ENCODE data around the gene ZDHHC18.

ZDHHC18 gene

DNA sequence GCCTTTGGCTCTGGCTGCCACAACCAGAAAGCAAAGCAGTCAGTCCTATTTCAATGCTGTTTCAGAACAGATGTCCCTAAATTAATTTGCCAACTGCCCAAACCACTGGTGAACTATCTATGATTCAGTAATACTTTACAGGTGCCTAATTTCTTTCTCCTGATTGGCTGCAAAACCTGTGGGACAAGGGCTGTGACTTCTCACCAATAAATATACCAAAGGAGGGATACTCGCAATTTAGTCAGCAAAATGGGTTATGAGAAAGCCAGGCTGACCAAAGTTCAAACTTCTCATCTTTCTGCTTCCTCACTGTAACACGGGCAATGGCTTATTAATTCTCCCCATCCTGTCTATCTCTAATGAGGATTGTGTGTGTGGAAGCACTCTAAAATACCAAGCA is 50.8 kb downstream of the ZDHHC18 start:
- TF ChIP-seq CEBPB (IDR thresholded peaks at IDR 0.05) (no peak), TEAD4 (IDR thresholded peaks at IDR 0.05) (no peak), FOXM1 (IDR thresholded peaks at IDR 0.05; ENCODE audit: borderline replicate concordance, low read depth) (no peak), ZBTB7A (IDR thresholded peaks at IDR 0.05; ENCODE audit: low read depth) (no peak), YY1 (IDR thresholded peaks at IDR 0.05; ENCODE audit: low read depth) (no peak), EP300 (IDR thresholded peaks at IDR 0.05; ENCODE audit: borderline replicate concordance) (no peak), CREB1 (IDR thresholded peaks at IDR 0.05; ENCODE audit: low read depth) (no peak), TAF1 (IDR thresholded peaks at IDR 0.05; ENCODE audit: low read depth) (no peak), EGR1 (IDR thresholded peaks at IDR 0.05) (no peak), RAD21 (IDR thresholded peaks at IDR 0.05; ENCODE audit: low read depth) (no peak), TCF12 (IDR thresholded peaks at IDR 0.05; ENCODE audit: low read depth) (no peak), NFIC (IDR thresholded peaks at IDR 0.05) (no peak)
- TF ChIP-seq, protein P1, sequence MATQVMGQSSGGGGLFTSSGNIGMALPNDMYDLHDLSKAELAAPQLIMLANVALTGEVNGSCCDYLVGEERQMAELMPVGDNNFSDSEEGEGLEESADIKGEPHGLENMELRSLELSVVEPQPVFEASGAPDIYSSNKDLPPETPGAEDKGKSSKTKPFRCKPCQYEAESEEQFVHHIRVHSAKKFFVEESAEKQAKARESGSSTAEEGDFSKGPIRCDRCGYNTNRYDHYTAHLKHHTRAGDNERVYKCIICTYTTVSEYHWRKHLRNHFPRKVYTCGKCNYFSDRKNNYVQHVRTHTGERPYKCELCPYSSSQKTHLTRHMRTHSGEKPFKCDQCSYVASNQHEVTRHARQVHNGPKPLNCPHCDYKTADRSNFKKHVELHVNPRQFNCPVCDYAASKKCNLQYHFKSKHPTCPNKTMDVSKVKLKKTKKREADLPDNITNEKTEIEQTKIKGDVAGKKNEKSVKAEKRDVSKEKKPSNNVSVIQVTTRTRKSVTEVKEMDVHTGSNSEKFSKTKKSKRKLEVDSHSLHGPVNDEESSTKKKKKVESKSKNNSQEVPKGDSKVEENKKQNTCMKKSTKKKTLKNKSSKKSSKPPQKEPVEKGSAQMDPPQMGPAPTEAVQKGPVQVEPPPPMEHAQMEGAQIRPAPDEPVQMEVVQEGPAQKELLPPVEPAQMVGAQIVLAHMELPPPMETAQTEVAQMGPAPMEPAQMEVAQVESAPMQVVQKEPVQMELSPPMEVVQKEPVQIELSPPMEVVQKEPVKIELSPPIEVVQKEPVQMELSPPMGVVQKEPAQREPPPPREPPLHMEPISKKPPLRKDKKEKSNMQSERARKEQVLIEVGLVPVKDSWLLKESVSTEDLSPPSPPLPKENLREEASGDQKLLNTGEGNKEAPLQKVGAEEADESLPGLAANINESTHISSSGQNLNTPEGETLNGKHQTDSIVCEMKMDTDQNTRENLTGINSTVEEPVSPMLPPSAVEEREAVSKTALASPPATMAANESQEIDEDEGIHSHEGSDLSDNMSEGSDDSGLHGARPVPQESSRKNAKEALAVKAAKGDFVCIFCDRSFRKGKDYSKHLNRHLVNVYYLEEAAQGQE (IDR thresholded peaks at IDR 0.05; ENCODE audit: low read depth) = no peak
- TF ChIP-seq, protein P2, sequence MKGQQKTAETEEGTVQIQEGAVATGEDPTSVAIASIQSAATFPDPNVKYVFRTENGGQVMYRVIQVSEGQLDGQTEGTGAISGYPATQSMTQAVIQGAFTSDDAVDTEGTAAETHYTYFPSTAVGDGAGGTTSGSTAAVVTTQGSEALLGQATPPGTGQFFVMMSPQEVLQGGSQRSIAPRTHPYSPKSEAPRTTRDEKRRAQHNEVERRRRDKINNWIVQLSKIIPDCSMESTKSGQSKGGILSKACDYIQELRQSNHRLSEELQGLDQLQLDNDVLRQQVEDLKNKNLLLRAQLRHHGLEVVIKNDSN (IDR thresholded peaks at IDR 0.05) = no peak
- TF ChIP-seq, protein P3, sequence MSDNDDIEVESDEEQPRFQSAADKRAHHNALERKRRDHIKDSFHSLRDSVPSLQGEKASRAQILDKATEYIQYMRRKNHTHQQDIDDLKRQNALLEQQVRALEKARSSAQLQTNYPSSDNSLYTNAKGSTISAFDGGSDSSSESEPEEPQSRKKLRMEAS (IDR thresholded peaks at IDR 0.05) = no peak

- TF ChIP-seq NFIC (IDR thresholded peaks at IDR 0.05) (no peak), CREB1 (IDR thresholded peaks at IDR 0.05; ENCODE audit: low read depth) (no peak), RAD21 (IDR thresholded peaks at IDR 0.05; ENCODE audit: low read depth) (no peak), ZBTB7A (IDR thresholded peaks at IDR 0.05; ENCODE audit: low read depth) (no peak), TCF12 (IDR thresholded peaks at IDR 0.05; ENCODE audit: low read depth) (no peak), TAF1 (IDR thresholded peaks at IDR 0.05; ENCODE audit: low read depth) (no peak), CEBPB (IDR thresholded peaks at IDR 0.05) (no peak), FOXM1 (IDR thresholded peaks at IDR 0.05; ENCODE audit: borderline replicate concordance, low read depth) (no peak), YY1 (IDR thresholded peaks at IDR 0.05; ENCODE audit: low read depth) (no peak), EGR1 (IDR thresholded peaks at IDR 0.05) (no peak), TEAD4 (IDR thresholded peaks at IDR 0.05) (no peak), EP300 (IDR thresholded peaks at IDR 0.05; ENCODE audit: borderline replicate concordance) (no peak)
- TF ChIP-seq, protein P2 (IDR thresholded peaks at IDR 0.05) = no peak
- TF ChIP-seq, protein P3 (IDR thresholded peaks at IDR 0.05) = no peak
- TF ChIP-seq, protein P1 (IDR thresholded peaks at IDR 0.05; ENCODE audit: low read depth) = no peak
These were observed 53.3 kb downstream of the ZDHHC18 start for GRCh38 chr1:26879793-26880192.

DNA sequence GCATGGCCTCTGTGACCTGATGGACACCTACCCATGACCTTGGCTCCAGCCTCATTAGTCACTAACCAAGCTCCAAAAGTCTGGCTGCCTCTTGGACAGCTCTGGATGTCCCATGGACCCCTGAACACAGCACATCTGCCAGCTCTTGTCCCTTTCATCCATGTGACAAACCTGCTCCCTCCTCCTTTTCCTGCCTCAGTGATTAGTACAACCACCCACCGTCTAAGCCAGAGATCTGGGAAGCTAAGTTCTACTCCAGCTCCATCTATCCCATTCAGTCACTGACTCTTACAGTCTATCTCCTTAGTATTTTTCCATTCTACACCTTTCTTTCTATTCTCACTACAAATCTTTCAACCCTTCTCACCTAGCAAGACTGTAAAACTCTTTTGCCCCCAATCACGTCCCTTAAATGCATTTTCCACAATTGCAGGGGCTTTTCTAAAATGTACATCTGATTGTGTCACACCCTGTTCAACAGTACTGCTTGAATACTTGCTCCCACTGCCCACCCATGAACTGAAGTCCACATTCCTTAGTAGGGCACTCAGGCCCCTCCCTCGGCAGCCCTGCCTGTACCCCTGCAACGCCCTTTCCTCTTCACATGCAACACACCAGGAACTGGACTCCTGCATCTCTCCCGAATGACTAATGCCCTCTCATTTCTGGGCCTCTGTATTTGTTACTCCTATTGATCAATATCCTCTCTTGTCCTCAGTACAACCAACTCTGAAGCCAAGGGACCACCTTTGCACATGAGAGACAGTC is 56.4 kb downstream of the ZDHHC18 start:
- no peak for TF ChIP-seq TAF1 (IDR thresholded peaks at IDR 0.05; ENCODE audit: low read depth)
- TF ChIP-seq, protein P1 (IDR thresholded peaks at IDR 0.05; ENCODE audit: low read depth) = no peak
- no peak for TF ChIP-seq CEBPB (IDR thresholded peaks at IDR 0.05)

DNA sequence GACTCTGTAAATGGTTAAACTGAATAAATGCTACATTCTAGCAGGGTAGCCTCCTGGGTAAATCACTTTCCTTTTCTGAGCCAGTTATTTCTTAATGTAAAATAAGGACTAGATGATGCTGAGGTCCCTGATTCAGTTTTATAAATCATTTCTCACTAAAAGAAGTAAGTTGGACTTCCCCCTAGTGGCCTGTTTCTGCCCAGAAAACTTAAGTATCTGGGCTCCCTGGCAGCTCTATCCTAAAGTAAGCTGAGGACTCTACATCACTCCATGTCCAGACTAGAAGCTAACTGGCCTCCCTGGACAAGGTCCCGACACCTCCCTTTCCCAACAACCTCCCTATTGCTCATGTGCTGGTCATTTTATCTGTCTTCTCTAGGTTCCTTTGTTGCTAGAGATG is 60.6 kb downstream of the ZDHHC18 start:
- TF ChIP-seq, protein P2 (IDR thresholded peaks at IDR 0.05) = no peak
- TF ChIP-seq YY1 (IDR thresholded peaks at IDR 0.05; ENCODE audit: low read depth) (no peak), CREB1 (IDR thresholded peaks at IDR 0.05; ENCODE audit: low read depth) (no peak), TCF12 (IDR thresholded peaks at IDR 0.05; ENCODE audit: low read depth) (no peak), EP300 (IDR thresholded peaks at IDR 0.05; ENCODE audit: borderline replicate concordance) (no peak), NFIC (IDR thresholded peaks at IDR 0.05) (no peak), ZBTB7A (IDR thresholded peaks at IDR 0.05; ENCODE audit: low read depth) (no peak), TAF1 (IDR thresholded peaks at IDR 0.05; ENCODE audit: low read depth) (no peak), RAD21 (IDR thresholded peaks at IDR 0.05; ENCODE audit: low read depth) (no peak), CEBPB (IDR thresholded peaks at IDR 0.05) (no peak), EGR1 (IDR thresholded peaks at IDR 0.05) (no peak), TEAD4 (IDR thresholded peaks at IDR 0.05) (no peak), FOXM1 (IDR thresholded peaks at IDR 0.05; ENCODE audit: borderline replicate concordance, low read depth) (no peak)
- TF ChIP-seq, protein P1 (IDR thresholded peaks at IDR 0.05; ENCODE audit: low read depth) = no peak
- TF ChIP-seq, protein P3 (IDR thresholded peaks at IDR 0.05) = no peak

Measured in Ishikawa (cell line).